MCF 10A (cell line): ENCODE results near the gene TMEM217. TPM values are rescaled to one million over a fixed set of nuclear protein-coding genes. Genes with fewer than 3 reads are reported as not detected.
A peak's percentile ranks its signal among the peaks of the same experiment; 100 is the strongest.

ENCODE experiments used
- BruUV-seq: library from RNA; stranded (reverse); fragments of 400-500 nt; replicated peaks from 2 replicates; lab custom pipeline; 2021; lab: Mats Ljungman, UMichigan
- CTCF ChIA-PET: fragments of 300-600 bp; sonication (Branson Sonifier 250); formaldehyde crosslinking; extraction: SDS; loops from one replicate; lab custom pipeline; 2021; ENCODE audit warnings: antibody characterized with exemption, inconsistent platforms; lab: Yijun Ruan, JAX
- POLR2A ChIA-PET: fragments of 300-600, 350-650 bp; sonication (Branson Sonifier 250); formaldehyde crosslinking; extraction: SDS; loops from one replicate; lab custom pipeline; 2020; ENCODE audit warnings: antibody characterized with exemption, inconsistent platforms; lab: Yijun Ruan, JAX
- DNase-seq: peaks from one replicate; pipeline ENCODE4 v3.0.0-alpha.2; 2018; ENCODE audit not compliant: unreplicated experiment
- H3K27ac Mint-ChIP-seq: one replicate; pipeline ENCODE4 v1.8.0; 2022; ENCODE audit warnings: mild to moderate bottlenecking, low read depth, mixed read lengths; ENCODE audit not compliant: unreplicated experiment
- H3K27me3 Mint-ChIP-seq: one replicate; pipeline ENCODE4 v1.8.0; 2022; ENCODE audit warnings: mixed read lengths; ENCODE audit not compliant: insufficient read depth, unreplicated experiment
- H3K36me3 Mint-ChIP-seq: one replicate; pipeline ENCODE4 v1.8.0; 2022; ENCODE audit warnings: mild to moderate bottlenecking, moderate library complexity, mixed read lengths; ENCODE audit not compliant: insufficient read depth, unreplicated experiment
- H3K4me1 Mint-ChIP-seq: one replicate; pipeline ENCODE4 v1.8.0; 2022; ENCODE audit warnings: mixed read lengths; ENCODE audit not compliant: insufficient read depth, unreplicated experiment
- H3K4me3 Mint-ChIP-seq: one replicate; pipeline ENCODE4 v1.8.0; 2022; ENCODE audit warnings: mild to moderate bottlenecking, moderate library complexity, mixed read lengths; ENCODE audit not compliant: unreplicated experiment
- H3K9me3 Mint-ChIP-seq: one replicate; pipeline ENCODE4 v1.8.0; 2022; ENCODE audit warnings: mixed read lengths; ENCODE audit not compliant: unreplicated experiment
- intact Hi-C: fragments of 100-400 bp; cut with micrococcal nuclease; formaldehyde crosslinking; loops from 2 replicates; pipeline ENCODE4 v1.14.1; 2022
- total RNA-seq: library from RNA; stranded (reverse); gene quantifications from 2 replicates; pipeline ENCODE4 v1.2.3, GENCODE V29; 2022
- TF ChIP-seq, protein P1 (sequence below): fragments of 200-600 bp; IDR thresholded peaks from one replicate; pipeline ENCODE4 v1.8.0; 2022; ENCODE audit warnings: antibody characterized with exemption, mild to moderate bottlenecking; ENCODE audit not compliant: unreplicated experiment

The TMEM217 gene
- total RNA-seq, 1 experiment from 2014 or later = 3.2 TPM

- no peaks in the 10 kb centered on the region for H3K27me3 Mint-ChIP-seq
- intact Hi-C loops = no loop called here
Observed at GRCh38 chr6:37260444-37260843, 2.5 kb upstream of the TMEM217 start.

DNA sequence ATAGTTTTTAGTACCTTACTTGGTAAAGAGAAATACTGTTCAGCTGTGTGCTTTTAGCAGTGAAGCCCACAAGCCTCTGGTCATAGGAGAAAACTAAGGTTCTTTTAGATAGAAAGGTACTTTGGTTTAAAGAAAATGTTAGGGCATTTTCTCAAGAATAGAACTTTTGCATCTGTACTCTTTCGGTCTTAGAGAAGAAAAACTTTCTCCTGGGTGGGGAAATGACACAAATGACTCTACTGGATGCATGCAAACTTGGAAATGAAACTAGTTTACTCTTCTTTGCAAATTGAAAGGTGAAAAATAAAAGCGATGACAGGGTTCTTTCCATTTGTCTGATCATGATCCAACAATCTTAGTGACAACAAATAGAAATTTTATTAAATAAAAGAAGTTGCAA, 2.1 kb upstream of the TMEM217 start:
- intact Hi-C loops = no loop called here
- Mint-ChIP-seq H3K27ac (no peak overlapping the region), H3K27me3 (no peaks in the 10 kb centered on the region), H3K4me1 (peaks cover 35% of the 10 kb centered on the region), H3K36me3 (peaks cover 23% of the 10 kb centered on the region), H3K9me3 (no peaks in the 10 kb centered on the region), H3K4me3 (no peak overlapping the region)
- no peak for DNase-seq
- no TSS peak for BruUV-seq
- ChIA-PET CTCF (no interaction called here), POLR2A (interaction anchor here (3.5 to 8.2 kb wide), 3 partner anchors 14 to 20 kb away, joined by 21 to 110 read pairs (median 70); no protein-coding TSS in a partner anchor)
- TF ChIP-seq, protein P1, sequence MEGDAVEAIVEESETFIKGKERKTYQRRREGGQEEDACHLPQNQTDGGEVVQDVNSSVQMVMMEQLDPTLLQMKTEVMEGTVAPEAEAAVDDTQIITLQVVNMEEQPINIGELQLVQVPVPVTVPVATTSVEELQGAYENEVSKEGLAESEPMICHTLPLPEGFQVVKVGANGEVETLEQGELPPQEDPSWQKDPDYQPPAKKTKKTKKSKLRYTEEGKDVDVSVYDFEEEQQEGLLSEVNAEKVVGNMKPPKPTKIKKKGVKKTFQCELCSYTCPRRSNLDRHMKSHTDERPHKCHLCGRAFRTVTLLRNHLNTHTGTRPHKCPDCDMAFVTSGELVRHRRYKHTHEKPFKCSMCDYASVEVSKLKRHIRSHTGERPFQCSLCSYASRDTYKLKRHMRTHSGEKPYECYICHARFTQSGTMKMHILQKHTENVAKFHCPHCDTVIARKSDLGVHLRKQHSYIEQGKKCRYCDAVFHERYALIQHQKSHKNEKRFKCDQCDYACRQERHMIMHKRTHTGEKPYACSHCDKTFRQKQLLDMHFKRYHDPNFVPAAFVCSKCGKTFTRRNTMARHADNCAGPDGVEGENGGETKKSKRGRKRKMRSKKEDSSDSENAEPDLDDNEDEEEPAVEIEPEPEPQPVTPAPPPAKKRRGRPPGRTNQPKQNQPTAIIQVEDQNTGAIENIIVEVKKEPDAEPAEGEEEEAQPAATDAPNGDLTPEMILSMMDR = no peak

More at GRCh38 chr6:37260444-37260843, 2.5 kb upstream of the TMEM217 start:
- ChIA-PET CTCF (no interaction called here), POLR2A (interaction anchor here (5.7 to 8.2 kb wide), 2 partner anchors 14 to 20 kb away, joined by 70 to 110 read pairs; no protein-coding TSS in a partner anchor)
- Mint-ChIP-seq H3K4me1 (peaks cover 35% of the 10 kb centered on the region), H3K27ac (no peak overlapping the region), H3K9me3 (no peaks in the 10 kb centered on the region), H3K36me3 (peaks cover 23% of the 10 kb centered on the region), H3K4me3 (no peak overlapping the region)
- no peak for DNase-seq
- no TSS peak for BruUV-seq
- TF ChIP-seq, protein P1 = no peak

- ChIA-PET POLR2A (interaction anchor here (0.5 to 8.2 kb wide), 8 partner anchors 13 to 203 kb away, joined by 3 to 110 read pairs (median 5); partner anchors contain the start of gene RNF8), CTCF (interaction anchor here (0.7 to 1.9 kb wide), 2 partner anchors 15 to 87 kb away, joined by 3 to 6 read pairs; no protein-coding TSS in a partner anchor)
- Mint-ChIP-seq H3K9me3 (no peaks in the 10 kb centered on the region), H3K4me3 (peak overlapping the region; percentile 96), H3K27ac (peak overlapping the region; percentile 96), H3K4me1 (peaks cover 35% of the 10 kb centered on the region), H3K36me3 (peaks cover 26% of the 10 kb centered on the region), H3K27me3 (no peaks in the 10 kb centered on the region)
- no peak for DNase-seq
- intact Hi-C loops = no loop called here
- BruUV-seq = no TSS peak
- TF ChIP-seq, protein P1 = no peak
Observed at GRCh38 chr6:37259191-37259590, 1.2 kb upstream of the TMEM217 start.

- ChIA-PET POLR2A (interaction anchor here (0.6 to 8.2 kb wide), 19 partner anchors 9 to 1562 kb away, joined by 3 to 110 read pairs (median 5); partner anchors contain the start of gene RNF8), CTCF (interaction anchor here (0.7 to 1.9 kb wide), 4 partner anchors 11 to 87 kb away, joined by 3 to 6 read pairs (median 4); no protein-coding TSS in a partner anchor)
- TF ChIP-seq, protein P1 = no peak
- H3K36me3 Mint-ChIP-seq = peaks cover 26% of the 10 kb centered on the region
- peak overlapping the region; percentile 96 for H3K27ac Mint-ChIP-seq
- intact Hi-C loops = loop anchor here (1.0 kb wide), 1 partner anchor 48 kb away; no protein-coding TSS in a partner anchor
- no peaks in the 10 kb centered on the region for H3K27me3 Mint-ChIP-seq
- peak overlapping the region; percentile 96 for H3K4me3 Mint-ChIP-seq
- no peaks in the 10 kb centered on the region for H3K9me3 Mint-ChIP-seq
- BruUV-seq = TSS peak; percentile 51
- H3K4me1 Mint-ChIP-seq = peaks cover 35% of the 10 kb centered on the region
- no peak for DNase-seq
Observed at GRCh38 chr6:37258405-37259105, 611 bp upstream of the TMEM217 start.
